GM21576 (cell line): ENCODE measurements around the gene ANKRD33B.
"Not testable (repeated sequence)": the region's sequence is repeated elsewhere in the genome, so short reads cannot be mapped to it uniquely, and the experiment has no call there.

Experiments used
- ATAC-seq: cut with Tn5 transposase; IDR thresholded peaks from one replicate; pipeline ENCODE4 v1.9.1; 2021; ENCODE audit warnings: mild to moderate bottlenecking, moderate library complexity; ENCODE audit not compliant: unreplicated experiment

Gene ANKRD33B

GRCh38 chr5:10591966-10592365 is 28.1 kb downstream of the ANKRD33B start:
- ATAC-seq, result no peak

- peak; percentile 54 for ATAC-seq
Measured at GRCh38 chr5:10592601-10593000, 28.7 kb downstream of the ANKRD33B start.

GRCh38 chr5:10593531-10594181 is 29.8 kb downstream of the ANKRD33B start:
- ATAC-seq, result no peak

GRCh38 chr5:10594591-10595210 is 30.8 kb downstream of the ANKRD33B start:
- no peak for ATAC-seq

GRCh38 chr5:10595293-10595671 is 31.4 kb downstream of the ANKRD33B start:
- no peak for ATAC-seq

- no peak for ATAC-seq
Measured at GRCh38 chr5:10595672-10596309, 31.9 kb downstream of the ANKRD33B start.

GRCh38 chr5:10596310-10596703 is 32.4 kb downstream of the ANKRD33B start:
- no peak for ATAC-seq

GRCh38 chr5:10596886-10597451 is 33.1 kb downstream of the ANKRD33B start:
- ATAC-seq, result no peak

- no peak for ATAC-seq
Measured at GRCh38 chr5:10599113-10599512, 35.2 kb downstream of the ANKRD33B start.

- ATAC-seq, result no peak
Measured at GRCh38 chr5:10599862-10600284, 36.0 kb downstream of the ANKRD33B start.

- peak; percentile 67 for ATAC-seq
Measured at GRCh38 chr5:10600626-10601245, 36.9 kb downstream of the ANKRD33B start.

GRCh38 chr5:10601246-10602030 is 37.6 kb downstream of the ANKRD33B start:
- ATAC-seq, result peak; percentile 34

- ATAC-seq, result no peak
Measured at GRCh38 chr5:10602031-10602806, 38.3 kb downstream of the ANKRD33B start.

GRCh38 chr5:10604975-10605374 is 41.1 kb downstream of the ANKRD33B start:
- no peak for ATAC-seq

GRCh38 chr5:10606632-10607022 is 42.8 kb downstream of the ANKRD33B start:
- ATAC-seq, result not testable (repeated sequence)

GRCh38 chr5:10607023-10607665 is 43.3 kb downstream of the ANKRD33B start:
- ATAC-seq, result peak; percentile 88

- peak; percentile 58 for ATAC-seq
Measured at GRCh38 chr5:10607666-10608073, 43.8 kb downstream of the ANKRD33B start.

GRCh38 chr5:10608081-10608480 is 44.2 kb downstream of the ANKRD33B start:
- peak; percentile 2 for ATAC-seq

GRCh38 chr5:10610058-10610457 is 46.2 kb downstream of the ANKRD33B start:
- no peak for ATAC-seq
